ENCODE measurements around the gene P3H2. TPM values are rescaled to one million over a fixed set of nuclear protein-coding genes. Genes with fewer than 3 reads are reported as not detected.
"Not testable (repeated sequence)": the region's sequence is repeated elsewhere in the genome, so short reads cannot be mapped to it uniquely, and the experiment has no call there.

P3H2 gene
- total and polyA plus RNA-seq, 5 experiments from 2014 or later = not detected

GRCh38 chr3:189975391-189975990, 145.2 kb downstream of the P3H2 start:
- H3K4me1 Mint-ChIP-seq = no peaks in the 10 kb centered on the region
- no peaks in the 10 kb centered on the region for H3K9me3 Mint-ChIP-seq
- H3K4me3 Mint-ChIP-seq = no peak overlapping the region
- H3K27me3 Mint-ChIP-seq = peaks cover 9 to 55% (median 32%) of the 10 kb centered on the region in 5 donors
- ATAC-seq = no peak
- POLR2A ChIA-PET = no interaction called here
- DNase-seq = no peak
- H3K27ac Mint-ChIP-seq = no peak overlapping the region
- H3K36me3 Mint-ChIP-seq = no peaks in the 10 kb centered on the region

- ATAC-seq (no peak), DNase-seq (no peak)
- no peaks in the 10 kb centered on the region for H3K9me3 Mint-ChIP-seq
- no peaks in the 10 kb centered on the region for H3K36me3 Mint-ChIP-seq
- no peaks in the 10 kb centered on the region for H3K4me1 Mint-ChIP-seq
- H3K4me3 Mint-ChIP-seq = no peak overlapping the region
- POLR2A ChIA-PET = no interaction called here
- peaks cover 15 to 49% (median 26%) of the 10 kb centered on the region in 5 donors for H3K27me3 Mint-ChIP-seq
- H3K27ac Mint-ChIP-seq = no peak overlapping the region
Observed at GRCh38 chr3:189974359-189974758, 146.3 kb downstream of the P3H2 start.

GRCh38 chr3:189967254-189967865, 153.3 kb downstream of the P3H2 start:
- ATAC-seq (peak; percentile 30 to 32), DNase-seq (peak in 6 of 10 donors; percentile 4 to 49 (median 34))
- peaks cover 0 to 8% (median 5%) of the 10 kb centered on the region in 5 donors for H3K27me3 Mint-ChIP-seq
- no peak overlapping the region for H3K27ac Mint-ChIP-seq
- no peak overlapping the region for H3K4me3 Mint-ChIP-seq
- no peaks in the 10 kb centered on the region for H3K36me3 Mint-ChIP-seq
- peaks cover 0 to 2% (median 0%) of the 10 kb centered on the region in 4 donors for H3K4me1 Mint-ChIP-seq
- no peaks in the 10 kb centered on the region for H3K9me3 Mint-ChIP-seq
- POLR2A ChIA-PET = no interaction called here

- POLR2A ChIA-PET = no interaction called here
- Mint-ChIP-seq H3K4me3 (no peak overlapping the region), H3K36me3 (no peaks in the 10 kb centered on the region), H3K27ac (no peak overlapping the region), H3K27me3 (peaks cover 0 to 8% (median 5%) of the 10 kb centered on the region in 5 donors), H3K4me1 (peaks cover 0 to 2% (median 0%) of the 10 kb centered on the region in 4 donors), H3K9me3 (no peaks in the 10 kb centered on the region)
- ATAC-seq = no peak
- no peak for DNase-seq
Observed at GRCh38 chr3:189966843-189967242, 153.9 kb downstream of the P3H2 start.

GRCh38 chr3:189964623-189965332, 155.9 kb downstream of the P3H2 start:
- Mint-ChIP-seq H3K27ac (no peak overlapping the region), H3K9me3 (no peaks in the 10 kb centered on the region), H3K27me3 (peaks cover 2 to 12% (median 8%) of the 10 kb centered on the region in 5 donors), H3K4me3 (no peak overlapping the region), H3K4me1 (peaks cover 0 to 5% (median 1%) of the 10 kb centered on the region in 4 donors), H3K36me3 (no peaks in the 10 kb centered on the region)
- ATAC-seq (no peak), DNase-seq (no peak)
- POLR2A ChIA-PET = no interaction called here

- POLR2A ChIA-PET = no interaction called here
- ATAC-seq = no peak
- no peaks in the 10 kb centered on the region for H3K9me3 Mint-ChIP-seq
- no peak overlapping the region for H3K27ac Mint-ChIP-seq
- no peaks in the 10 kb centered on the region for H3K36me3 Mint-ChIP-seq
- H3K27me3 Mint-ChIP-seq = peaks cover 3 to 28% (median 9%) of the 10 kb centered on the region in 5 donors
- no peak overlapping the region for H3K4me3 Mint-ChIP-seq
- no peak for DNase-seq
- H3K4me1 Mint-ChIP-seq = peaks cover 0 to 5% (median 1%) of the 10 kb centered on the region in 4 donors
Observed at GRCh38 chr3:189962466-189962865, 158.2 kb downstream of the P3H2 start.

GRCh38 chr3:189961522-189962161, 159.1 kb downstream of the P3H2 start:
- DNase-seq (peak; percentile 22 to 72 (median 48)), ATAC-seq (peak; percentile 49 to 58)
- Mint-ChIP-seq H3K4me3 (no peak overlapping the region), H3K9me3 (no peaks in the 10 kb centered on the region), H3K27me3 (peaks cover 3 to 28% (median 7%) of the 10 kb centered on the region in 5 donors), H3K4me1 (peaks cover 0 to 3% (median 1%) of the 10 kb centered on the region in 4 donors), H3K36me3 (no peaks in the 10 kb centered on the region), H3K27ac (no peak overlapping the region)
- POLR2A ChIA-PET = no interaction called here

- peak in 1 of 10 donors; percentile 6 for DNase-seq
- POLR2A ChIA-PET, H3K27ac Mint-ChIP-seq, ATAC-seq, H3K9me3 Mint-ChIP-seq, H3K36me3 Mint-ChIP-seq, H3K4me1 Mint-ChIP-seq, H3K4me3 Mint-ChIP-seq: not testable (repeated sequence)
- peaks cover 3 to 28% (median 7%) of the 10 kb centered on the region in 5 donors for H3K27me3 Mint-ChIP-seq
Observed at GRCh38 chr3:189961086-189961485, 159.6 kb downstream of the P3H2 start.

- POLR2A ChIA-PET = interaction anchor here (0.7 kb wide), 1 partner anchor 45 kb away, joined by 3 read pairs; no protein-coding TSS in a partner anchor
- H3K4me3 Mint-ChIP-seq = no peak overlapping the region
- H3K4me1 Mint-ChIP-seq = no peaks in the 10 kb centered on the region
- no peaks in the 10 kb centered on the region for H3K36me3 Mint-ChIP-seq
- DNase-seq (no peak), ATAC-seq (no peak)
- H3K27me3 Mint-ChIP-seq = peaks cover 3 to 22% (median 8%) of the 10 kb centered on the region in 5 donors
- H3K27ac Mint-ChIP-seq = no peak overlapping the region
- no peaks in the 10 kb centered on the region for H3K9me3 Mint-ChIP-seq
Observed at GRCh38 chr3:189954733-189955665, 165.7 kb downstream of the P3H2 start.

GRCh38 chr3:189953551-189953950, 167.1 kb downstream of the P3H2 start:
- POLR2A ChIA-PET = no interaction called here
- peaks cover 0 to 1% (median 0%) of the 10 kb centered on the region in 4 donors for H3K4me1 Mint-ChIP-seq
- H3K27ac Mint-ChIP-seq = no peak overlapping the region
- H3K36me3 Mint-ChIP-seq = no peaks in the 10 kb centered on the region
- ATAC-seq (no peak), DNase-seq (no peak)
- peaks cover 0 to 8% (median 5%) of the 10 kb centered on the region in 5 donors for H3K27me3 Mint-ChIP-seq
- no peak overlapping the region for H3K4me3 Mint-ChIP-seq
- no peaks in the 10 kb centered on the region for H3K9me3 Mint-ChIP-seq

- H3K27me3 Mint-ChIP-seq = peaks cover 0 to 5% (median 0%) of the 10 kb centered on the region in 5 donors
- peak overlapping the region in 1 of 10 donors; percentile 13 for H3K27ac Mint-ChIP-seq
- H3K36me3 Mint-ChIP-seq = no peaks in the 10 kb centered on the region
- H3K4me3 Mint-ChIP-seq = no peak overlapping the region
- POLR2A ChIA-PET = no interaction called here
- no peak for ATAC-seq
- no peaks in the 10 kb centered on the region for H3K9me3 Mint-ChIP-seq
- no peak for DNase-seq
- peaks cover 3 to 6% (median 5%) of the 10 kb centered on the region in 4 donors for H3K4me1 Mint-ChIP-seq
Observed at GRCh38 chr3:189952272-189952671, 168.4 kb downstream of the P3H2 start.

GRCh38 chr3:189950258-189950657, 170.4 kb downstream of the P3H2 start:
- Mint-ChIP-seq H3K27me3 (peaks cover 0 to 11% (median 2%) of the 10 kb centered on the region in 5 donors), H3K9me3 (no peaks in the 10 kb centered on the region), H3K4me1 (peaks cover 3 to 6% (median 5%) of the 10 kb centered on the region in 4 donors), H3K27ac (no peak overlapping the region), H3K36me3 (no peaks in the 10 kb centered on the region), H3K4me3 (no peak overlapping the region)
- no peak for ATAC-seq
- POLR2A ChIA-PET = no interaction called here
- peak in 1 of 10 donors; percentile 16 for DNase-seq

Data from naive thymus-derived CD8-positive, alpha-beta T cell (primary cell).